A172 (cell line): ENCODE results near the gene UBE2D2. TPM values are rescaled to one million over a fixed set of nuclear protein-coding genes. Genes with fewer than 3 reads are reported as not detected.

Experiments used
- DNase-seq: peaks from one replicate; pipeline ENCODE4 v3.0.0-alpha.2; 2015; ENCODE audit warnings: low spot score
- total RNA-seq: library from RNA; depleted of rRNA; stranded (reverse); fragments of >200 nt; shearing (Covaris generic); gene quantifications from 2 replicates; pipeline ENCODE4 v1.2.3, GENCODE V29; 2014; rRNA removed

The UBE2D2 gene
- total RNA-seq, 1 experiment from 2014 or later = 131 TPM

- DNase-seq = no peak
Observed at GRCh38 chr5:139676951-139677735, 116.0 kb downstream of the UBE2D2 start.

Other genes starting within 250 kb of the UBE2D2 start
- gene PAIP2, start 219.5 kb upstream of the UBE2D2 start, total RNA-seq = 88.1 and 89.9 TPM in 2 replicates
- not detected in 2 replicates for gene SLC23A1, start 178.0 kb upstream of the UBE2D2 start, total RNA-seq
- not detected in 2 replicates for gene MZB1, start 171.4 kb upstream of the UBE2D2 start, total RNA-seq
- 0.17 and 0.53 TPM in 2 replicates for gene PROB1, start 166.2 kb upstream of the UBE2D2 start, total RNA-seq
- 9.9 and 18.7 TPM in 2 replicates for gene SPATA24, start 157.2 kb upstream of the UBE2D2 start, total RNA-seq
- 6.4 and 8.2 TPM in 2 replicates for gene DNAJC18, start 121.8 kb upstream of the UBE2D2 start, total RNA-seq
- 0.62 and 1.8 TPM in 2 replicates for gene ECSCR, start 98.6 kb upstream of the UBE2D2 start, total RNA-seq
- gene SMIM33, start 90.3 kb upstream of the UBE2D2 start, total RNA-seq = not detected in 2 replicates
- 32.2 and 39.0 TPM in 2 replicates for gene STING1, start 78.6 kb upstream of the UBE2D2 start, total RNA-seq
- 162 and 189 TPM in 2 replicates for gene CXXC5, start 87.0 kb downstream of the UBE2D2 start, total RNA-seq
- gene PSD2, start 234.5 kb downstream of the UBE2D2 start, total RNA-seq = 0.03 and 0.05 TPM in 2 replicates